Bone marrow (tissue), 2 donors: ENCODE results near the gene SUPV3L1.

Experiments used
- DNase-seq, 2 donors: peaks; one replicate each; lab custom pipeline; 2025; lab: John Stamatoyannopoulos, UW

Gene SUPV3L1

DNA sequence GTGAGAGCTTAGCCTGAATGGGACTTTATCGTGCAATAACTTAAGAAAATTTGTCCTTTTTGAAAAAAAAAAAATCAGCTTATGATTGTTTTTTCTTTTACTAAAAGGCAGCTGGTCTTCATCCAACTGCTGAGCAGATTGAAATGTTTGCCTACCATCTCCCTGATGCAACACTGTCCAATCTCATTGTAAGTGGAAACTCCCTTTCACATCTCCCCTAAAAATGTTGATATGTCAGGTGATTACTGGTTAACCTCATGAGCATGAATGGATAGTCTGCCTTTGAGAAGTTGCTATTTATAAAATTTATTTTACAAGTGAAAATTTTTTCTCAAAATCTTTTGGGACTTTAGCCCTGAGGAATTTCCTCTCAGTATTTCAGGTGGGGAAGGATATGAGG, 22.3 kb downstream of the SUPV3L1 start:
- no peak for DNase-seq

DNA sequence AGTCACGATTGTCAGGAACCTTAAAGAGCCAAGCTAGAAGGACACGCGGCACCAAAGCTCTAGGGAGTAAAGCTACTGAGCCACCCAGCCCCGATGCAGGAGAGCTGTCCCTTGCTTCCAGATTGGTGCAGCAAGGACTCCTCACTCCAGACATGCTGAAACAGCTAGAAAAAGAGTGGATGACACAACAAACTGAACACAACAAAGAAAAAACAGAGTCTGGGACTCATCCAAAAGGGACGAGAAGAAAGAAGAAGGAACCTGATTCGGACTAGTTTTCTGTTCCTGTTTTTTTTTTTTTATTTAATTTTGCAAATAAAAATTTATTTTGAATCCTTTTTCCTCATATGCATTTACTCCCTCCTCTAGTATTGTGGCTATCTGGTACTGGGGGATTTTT, 28.7 kb downstream of the SUPV3L1 start:
- DNase-seq, result no peak

DNA sequence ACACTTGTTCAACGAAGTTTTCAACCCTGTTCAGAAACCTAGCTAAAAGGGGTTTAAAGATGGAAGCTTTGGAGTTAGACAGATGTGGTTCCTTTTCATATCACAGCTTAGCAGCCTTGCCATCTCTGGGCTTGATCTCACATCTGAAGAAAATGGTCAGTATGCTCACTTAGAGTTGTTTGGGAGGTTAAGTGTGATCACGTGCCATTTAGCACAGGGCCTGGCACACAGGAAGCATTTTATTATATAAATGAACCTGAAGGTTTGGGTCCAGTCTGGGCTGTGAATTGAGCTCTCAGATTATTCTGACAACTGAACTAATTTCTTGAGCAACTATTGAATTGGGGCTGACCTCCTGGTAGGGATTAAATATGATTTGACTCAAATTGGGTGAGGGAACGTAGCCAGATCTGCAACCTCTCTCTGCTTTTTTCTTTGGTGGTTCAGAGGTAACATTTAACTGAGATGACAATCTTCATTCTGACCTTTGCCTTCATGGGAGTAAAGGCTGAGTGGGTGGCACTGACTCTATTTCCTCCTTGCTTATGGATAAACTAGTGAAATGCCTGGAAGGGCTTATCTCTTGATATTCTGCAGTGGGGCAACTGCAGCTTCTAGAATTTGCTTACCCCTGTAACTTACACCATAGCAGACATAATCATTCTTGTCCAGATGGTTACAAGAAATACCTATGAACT, 29.9 kb downstream of the SUPV3L1 start:
- DNase-seq, result no peak

DNA sequence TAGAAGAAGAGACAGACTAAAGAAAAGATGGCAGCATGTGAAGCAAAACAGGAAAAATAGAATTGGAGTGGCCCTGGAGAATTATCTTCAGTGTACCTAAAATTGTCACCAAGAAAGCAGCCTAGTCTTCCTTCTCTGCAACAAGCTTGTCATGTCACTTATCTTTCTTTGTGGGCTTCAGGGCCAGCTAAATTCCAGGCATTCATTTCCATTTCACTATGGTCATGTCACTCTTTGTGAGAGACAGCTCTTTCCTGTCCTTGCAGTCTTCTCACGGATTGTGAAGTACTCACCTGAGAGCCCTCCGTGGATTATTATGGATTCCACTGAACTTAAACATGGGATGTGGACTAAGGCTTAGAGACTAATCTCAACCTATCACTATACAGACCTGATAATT, 31.1 kb downstream of the SUPV3L1 start:
- DNase-seq, result no peak

DNA sequence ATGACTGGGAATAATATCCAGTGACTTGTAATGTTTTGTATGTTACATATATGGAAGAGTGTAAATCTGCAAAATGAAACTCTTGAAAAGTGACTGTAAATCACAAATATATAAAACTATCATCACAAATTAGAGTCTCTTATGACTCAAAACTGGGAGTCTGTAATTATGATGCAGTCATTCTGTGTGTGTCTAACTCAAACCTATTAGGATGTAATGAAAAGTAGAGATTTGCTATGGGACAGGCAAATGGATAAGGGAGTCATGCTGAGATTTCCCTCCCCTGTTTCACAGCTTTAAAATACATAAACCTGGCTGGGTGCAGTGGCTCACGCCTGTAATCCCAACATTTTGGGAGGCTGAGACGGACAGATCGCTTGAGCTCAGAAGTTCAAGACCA, 31.5 kb downstream of the SUPV3L1 start:
- DNase-seq, result no peak

DNA sequence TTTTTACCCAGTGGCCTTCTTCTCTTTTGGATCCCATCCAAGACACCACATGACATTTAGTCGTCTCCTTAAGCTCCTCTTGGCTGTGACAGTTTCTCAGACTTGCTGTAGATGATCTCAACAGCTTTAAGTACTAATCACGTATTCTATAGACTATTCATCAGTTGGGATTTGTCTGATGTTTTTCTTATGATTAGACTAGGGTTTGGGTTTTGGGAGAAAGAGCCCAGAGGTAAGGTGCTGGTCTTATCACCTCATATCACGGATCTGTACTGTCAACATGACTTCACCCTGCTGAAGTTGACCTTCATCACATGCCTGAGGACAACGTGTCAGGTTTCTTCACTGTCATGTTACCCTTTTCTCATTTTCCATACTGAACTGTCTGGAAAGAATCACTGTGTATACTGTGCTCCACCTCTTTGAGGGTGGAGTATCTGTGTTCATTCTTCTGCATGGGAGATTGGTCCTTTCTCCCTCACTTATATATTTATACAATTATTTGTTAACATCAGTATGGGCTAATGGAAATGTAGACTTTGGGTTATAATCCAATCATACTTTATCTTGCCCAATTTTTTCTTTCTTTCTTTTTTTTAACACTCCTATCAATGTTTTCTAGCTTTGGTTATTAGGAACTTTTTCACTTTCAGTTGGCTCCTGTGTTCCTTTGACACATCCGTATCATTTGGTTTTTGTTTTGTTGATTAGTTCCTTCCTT, 33.7 kb downstream of the SUPV3L1 start:
- DNase-seq, result no peak

DNA sequence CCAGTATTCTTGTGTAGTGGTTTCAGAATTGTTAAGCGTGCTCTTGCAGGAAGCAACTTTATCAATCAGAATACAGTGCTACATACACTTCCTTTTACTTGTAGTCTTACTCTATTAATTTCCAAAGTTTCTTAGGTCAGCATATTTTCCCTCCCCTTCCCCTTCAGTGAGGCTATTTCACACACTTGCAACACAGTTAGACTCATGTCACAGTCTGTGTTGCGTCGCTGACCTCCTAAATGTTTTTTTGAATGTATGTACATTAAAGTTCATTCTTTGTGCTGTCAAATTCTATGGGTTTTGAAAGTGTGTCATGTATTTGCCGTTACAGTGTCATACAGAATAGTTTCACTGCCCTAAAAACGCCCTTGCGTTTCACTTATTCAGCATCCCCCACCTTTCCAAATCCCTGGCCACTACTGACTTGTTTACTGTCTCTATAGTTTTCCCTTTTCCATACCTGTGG, 34.7 kb downstream of the SUPV3L1 start:
- no peak for DNase-seq

DNA sequence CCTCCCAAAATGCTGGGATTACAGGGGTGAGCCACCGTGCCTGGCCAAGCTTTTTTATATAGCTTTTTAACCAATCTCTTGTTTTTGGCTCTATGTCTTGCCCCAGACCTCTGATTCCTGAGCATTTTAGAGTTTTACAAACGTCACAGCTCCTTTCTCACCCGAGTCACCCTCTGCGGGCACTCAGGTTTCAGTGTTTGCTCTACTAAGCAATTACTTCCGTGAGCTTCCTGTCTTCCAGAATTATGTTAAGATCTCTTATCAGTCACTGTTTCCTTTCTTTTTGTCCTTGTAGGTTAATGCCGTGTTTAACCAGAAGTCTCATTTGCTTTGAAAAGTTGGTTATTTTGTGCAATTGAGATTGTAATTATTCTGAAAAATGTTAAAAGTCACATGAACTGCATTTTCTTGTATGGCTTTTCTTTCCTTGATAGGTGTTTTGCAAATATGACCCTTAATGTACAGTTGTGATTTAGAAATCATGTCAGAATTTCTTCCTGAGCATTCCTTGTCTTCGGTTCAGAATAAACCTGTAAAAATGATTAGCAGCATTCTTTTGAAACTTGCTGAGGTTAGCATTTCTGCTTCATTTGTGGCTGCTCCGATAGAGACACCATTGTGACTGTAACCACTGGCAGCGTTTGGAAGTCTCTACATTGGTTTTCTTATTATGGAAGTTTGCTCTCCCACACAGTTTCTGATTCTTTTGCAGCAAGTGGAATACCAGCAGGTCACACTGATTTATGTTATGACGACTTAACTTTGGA, 35.6 kb downstream of the SUPV3L1 start:
- DNase-seq, result peak in 1 of 2 donors; percentile 32

DNA sequence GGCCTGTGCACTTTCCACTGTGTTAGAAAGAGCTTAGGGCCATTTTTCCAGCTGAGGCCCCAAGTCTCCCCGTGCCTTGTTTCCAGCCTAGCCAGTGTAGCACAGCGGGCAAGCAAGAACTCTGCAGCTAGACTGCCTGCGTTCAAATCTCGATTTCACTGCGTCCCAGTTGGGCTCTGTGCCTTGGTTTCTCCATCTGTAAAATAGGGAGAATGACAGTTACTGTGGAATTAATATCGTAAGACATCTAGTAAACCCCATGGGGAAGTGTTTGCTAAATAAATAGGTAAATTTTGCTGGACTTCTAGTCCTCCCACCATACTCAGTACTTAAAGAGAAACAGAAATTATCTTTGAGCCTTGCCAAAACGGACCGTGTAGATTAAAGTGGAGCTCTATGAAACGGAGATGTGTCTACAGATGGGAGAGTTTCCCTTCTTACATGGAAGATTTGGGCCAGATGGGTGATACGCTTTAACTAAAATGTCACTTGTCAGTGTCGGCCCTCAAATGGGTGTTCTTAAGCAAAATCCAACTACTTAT, 36.6 kb downstream of the SUPV3L1 start:
- DNase-seq, result no peak

DNA sequence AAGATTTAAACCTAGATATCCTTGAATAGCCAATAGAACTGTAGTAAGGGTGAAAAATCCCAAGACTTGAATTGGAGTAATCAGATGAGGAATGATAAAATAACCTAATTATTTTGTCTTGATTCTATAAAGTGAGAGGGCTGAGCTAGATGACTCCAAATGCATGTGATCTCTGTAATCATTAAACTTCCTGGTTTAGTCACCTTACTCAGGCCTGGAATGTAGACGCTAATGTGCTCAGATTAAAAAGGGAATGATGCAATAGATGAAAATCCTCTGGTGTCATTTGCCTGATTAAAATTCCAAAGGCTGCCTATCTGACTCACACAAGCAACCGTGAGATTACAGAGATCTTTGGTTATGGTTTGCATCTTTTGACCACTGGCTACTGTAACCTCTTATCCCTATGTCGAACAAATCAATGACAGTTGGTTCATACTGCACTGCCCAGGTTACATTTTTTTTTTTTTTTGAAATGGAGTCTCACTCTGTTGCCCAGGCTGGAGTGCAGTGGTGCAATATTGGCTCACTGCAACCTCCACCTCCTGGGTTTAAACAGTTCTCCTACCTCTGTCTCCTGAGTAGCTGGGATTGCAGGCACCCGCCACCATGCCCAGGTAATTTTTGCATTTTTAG, 37.2 kb downstream of the SUPV3L1 start:
- no peak for DNase-seq

DNA sequence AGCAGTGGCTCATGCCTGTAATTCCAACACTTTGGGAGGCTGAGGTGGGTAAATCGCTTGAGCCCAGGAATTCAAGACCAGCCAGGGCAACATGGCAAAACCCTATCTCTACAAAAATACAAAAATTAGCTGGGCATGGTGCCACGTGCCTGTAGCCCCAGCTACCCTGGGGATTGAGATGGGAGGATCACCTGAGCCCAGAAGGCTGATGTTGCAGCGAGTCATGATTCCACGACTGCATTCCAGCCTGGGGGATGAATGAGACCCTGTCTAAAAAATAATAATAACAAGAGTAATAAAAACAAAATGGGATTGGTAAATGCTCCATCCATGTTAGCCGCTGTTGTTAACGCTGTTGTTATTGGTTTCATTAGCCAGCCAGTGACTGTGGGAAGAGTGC, 38.8 kb downstream of the SUPV3L1 start:
- no peak for DNase-seq

DNA sequence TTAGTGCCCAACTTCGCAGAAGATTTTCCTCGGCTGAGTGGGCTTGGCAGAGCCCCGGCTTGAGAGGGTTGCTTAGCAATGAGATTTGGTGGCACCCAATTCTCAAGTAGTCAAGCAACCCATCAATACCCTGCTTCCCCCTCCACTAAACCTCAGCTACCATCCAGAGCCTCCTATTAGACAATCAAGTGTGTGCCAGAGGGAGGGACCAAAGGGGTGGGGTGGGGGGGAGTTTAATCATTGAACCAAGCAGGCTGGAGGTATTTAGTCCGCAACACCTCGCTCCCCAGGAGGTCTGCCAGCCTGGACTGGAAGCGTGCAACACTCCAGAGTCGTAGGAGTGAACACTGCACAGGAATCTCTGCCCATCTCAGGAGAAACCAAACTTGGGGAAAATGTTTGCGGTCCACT, 40.0 kb downstream of the SUPV3L1 start, which contains the start of gene HKDC1:
HKDC1 (plus strand) TSS at position 292 of the 411 bp plus-strand sequence; CDS start at position 396, 104 bp downstream.
- DNase-seq, result no peak

DNA sequence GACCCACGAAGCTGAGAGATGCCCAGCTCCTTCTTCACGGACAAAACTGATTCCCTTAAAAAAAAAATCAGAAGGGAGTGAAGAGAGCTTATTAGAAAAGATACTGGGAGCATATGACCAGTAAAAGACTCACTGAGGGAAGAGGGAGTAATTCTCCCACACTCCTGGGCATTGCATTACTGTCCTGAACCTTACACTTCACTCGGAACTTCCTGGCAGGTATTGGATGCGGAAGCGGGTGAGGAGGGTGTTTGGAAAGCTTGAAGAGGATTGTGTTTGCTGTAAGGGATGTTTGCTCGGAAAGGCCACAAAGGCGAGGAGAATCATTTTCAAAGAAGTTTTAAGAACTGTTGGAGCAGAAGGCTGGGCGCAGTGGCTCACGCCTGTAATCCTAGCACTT, 40.5 kb downstream of the SUPV3L1 start:
- no peak for DNase-seq

DNA sequence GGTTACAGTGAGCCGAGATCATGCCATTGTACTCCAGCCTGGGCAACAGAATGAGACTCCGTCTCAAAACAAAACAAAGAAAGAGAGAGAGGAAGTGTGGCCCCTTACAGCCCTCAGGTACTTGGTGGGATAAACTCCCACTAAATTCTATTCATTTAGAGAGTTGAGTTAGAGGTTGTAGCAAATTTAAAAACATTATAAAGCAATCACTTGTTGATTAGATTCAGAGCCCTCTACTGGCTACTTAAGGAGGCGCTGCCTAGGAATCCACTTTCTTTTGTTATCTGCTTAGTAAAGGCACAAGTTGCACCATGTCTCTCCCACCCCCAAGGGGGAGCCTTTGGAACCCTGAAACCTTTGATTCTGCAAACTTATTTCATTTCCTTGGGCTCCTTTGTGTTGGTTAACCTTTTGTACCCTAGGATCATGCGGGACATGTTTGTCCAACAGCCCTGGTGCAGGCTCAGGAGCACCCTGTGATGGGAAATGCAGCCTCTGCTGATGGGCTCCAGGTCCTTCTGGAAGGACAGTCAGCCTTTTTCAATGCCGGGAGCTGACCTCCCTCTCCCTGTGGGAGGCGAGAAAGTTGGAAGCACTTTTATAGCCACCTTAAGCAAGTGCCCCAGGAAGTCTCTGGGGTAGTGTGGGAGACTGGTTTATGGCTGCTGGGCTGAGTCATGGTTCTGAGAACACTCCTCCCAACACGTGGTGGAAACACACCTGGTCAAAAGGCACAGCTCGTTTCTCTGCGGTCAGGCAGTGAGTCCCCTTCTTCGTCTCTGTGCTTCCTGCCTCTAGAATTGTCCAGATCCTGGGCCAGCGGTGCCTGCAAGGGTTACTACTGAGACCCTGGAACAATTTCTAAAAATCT, 42.4 kb downstream of the SUPV3L1 start:
- peak in 1 of 2 donors; percentile 68 for DNase-seq

DNA sequence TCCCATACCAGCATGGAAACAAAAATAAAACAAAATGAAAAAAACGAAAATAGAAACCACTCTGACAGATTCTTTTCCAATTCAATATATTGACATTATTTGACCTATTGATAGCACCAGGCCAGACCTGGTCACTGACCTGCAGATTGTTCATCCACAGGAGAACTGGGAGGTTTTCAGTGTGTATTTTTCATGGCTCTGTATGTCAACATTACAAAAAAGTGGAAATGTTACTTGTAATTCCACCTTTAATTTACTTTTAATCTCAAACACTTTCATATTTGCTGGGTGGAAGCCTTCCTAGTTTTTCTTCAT, 43.0 kb downstream of the SUPV3L1 start:
- DNase-seq, result no peak

DNA sequence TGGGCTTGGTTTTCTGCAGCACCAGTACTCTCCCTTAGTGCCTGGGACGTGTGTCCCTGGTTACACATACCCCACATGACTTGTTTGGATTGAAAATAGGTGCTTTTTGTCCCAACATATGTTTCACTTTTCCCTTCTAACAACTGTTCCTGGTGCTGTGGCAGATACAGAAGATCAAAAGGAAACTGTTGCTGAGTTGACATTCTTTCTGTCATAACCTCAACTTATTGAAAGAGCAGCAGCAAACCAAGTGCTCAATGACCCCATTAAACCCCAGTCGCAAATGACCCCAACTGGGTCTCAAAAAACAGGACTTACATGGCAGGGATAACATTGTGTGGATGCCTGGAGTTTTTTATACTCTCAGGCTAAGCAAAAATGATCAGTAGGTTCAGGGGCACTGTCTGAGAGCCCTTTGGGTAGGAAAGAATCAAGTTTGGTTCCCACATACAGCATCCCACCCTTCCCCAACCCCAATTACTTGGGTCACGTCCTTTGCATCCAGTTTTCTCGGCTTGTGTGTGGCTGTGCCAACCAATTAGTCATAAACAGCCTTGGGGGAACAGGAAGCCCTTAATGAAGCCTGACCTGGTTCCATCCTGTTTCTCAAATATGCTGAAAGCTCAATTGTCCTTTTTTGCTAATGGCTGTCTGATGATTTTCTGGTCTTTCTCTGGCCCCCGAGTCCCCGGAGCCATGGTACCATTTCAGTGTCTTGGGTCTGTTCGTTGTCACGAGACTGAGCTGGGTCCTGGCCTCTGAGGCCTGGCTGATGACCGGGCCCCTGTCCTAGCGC, 45.0 kb downstream of the SUPV3L1 start:
- no peak for DNase-seq

DNA sequence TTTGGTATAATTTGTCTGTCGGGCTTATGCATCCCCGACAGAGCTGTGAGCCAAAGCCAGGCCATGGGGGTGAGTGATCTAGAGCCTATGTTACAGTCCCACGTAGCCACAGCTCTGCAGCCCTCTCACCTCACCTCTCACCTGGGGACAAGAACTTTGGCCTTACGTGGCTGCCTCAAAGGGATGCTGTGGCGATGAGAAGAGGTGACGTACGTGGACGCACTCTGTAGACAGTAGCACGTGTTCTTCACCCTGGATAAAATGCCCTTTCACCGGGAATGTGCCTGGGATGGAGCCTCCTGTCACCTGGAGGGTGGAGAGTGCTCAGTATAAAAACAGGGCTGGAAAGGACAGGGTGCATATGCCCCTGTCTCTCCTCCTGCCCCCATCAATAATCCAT, 45.6 kb downstream of the SUPV3L1 start:
- DNase-seq, result no peak

DNA sequence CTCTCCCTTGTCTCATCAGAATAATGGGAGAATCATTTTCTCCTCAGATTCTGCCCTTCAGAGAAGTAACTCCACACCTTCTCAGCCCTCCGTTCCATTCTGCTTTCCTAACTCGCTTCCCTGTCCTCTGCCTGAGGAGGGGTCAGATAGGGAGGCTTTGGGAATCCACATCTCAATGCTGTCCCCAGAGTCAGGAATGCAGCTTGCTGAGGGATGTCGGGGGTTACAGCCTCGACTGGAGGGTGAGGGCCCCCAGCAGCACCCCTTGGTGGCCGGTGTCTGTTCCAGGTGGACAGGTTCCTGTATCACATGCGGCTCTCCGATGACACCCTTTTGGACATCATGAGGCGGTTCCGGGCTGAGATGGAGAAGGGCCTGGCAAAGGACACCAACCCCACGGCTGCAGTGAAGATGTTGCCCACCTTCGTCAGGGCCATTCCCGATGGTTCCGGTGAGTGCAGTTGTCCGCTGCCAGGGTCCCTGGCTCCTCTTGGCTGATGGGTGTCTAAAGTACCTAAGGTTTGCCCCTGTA, 47.0 kb downstream of the SUPV3L1 start:
- DNase-seq, result no peak

DNA sequence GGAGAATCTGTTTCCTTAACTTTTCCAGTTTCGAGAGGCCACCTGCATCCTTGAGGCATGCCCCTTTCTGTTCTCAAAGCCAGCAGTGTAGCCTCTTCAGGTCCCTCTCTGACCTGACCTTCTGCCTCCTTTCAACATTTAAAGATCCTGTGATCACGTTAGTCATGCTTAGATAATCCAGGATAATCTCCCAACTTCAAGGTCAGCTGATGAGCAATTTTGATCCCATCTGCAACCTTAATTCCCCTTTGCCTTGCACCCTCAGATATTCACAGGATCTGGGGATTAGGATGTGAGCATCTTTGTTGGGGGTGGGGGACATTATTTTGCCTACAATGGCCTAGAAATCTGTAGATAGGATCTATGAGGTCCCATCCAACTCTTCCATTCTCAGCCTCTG, 48.1 kb downstream of the SUPV3L1 start:
- DNase-seq, result no peak

DNA sequence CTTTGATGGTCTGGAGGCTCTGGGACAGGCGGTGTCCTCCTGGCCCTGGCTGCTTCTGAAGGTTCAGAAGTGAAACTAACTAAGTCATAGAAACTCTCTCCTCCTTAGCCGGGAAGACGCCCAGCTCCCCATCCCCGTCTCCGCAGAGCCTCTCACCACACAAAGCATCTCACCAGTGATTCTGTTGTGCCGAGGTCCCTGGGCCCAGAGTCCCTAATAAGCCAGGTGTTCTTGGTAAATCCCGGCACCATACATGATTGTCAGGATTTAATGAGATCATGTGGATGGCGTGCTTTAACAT, 49.5 kb downstream of the SUPV3L1 start:
- no peak for DNase-seq
